ENCODE measurements around the gene NEIL3. TPM values are rescaled to one million over a fixed set of nuclear protein-coding genes. Genes with fewer than 3 reads are reported as not detected.

The NEIL3 gene
- total and polyA plus RNA-seq, 11 donors, result 0.04 to 1.7 (median 0.19) TPM; not detected in 6

DNA sequence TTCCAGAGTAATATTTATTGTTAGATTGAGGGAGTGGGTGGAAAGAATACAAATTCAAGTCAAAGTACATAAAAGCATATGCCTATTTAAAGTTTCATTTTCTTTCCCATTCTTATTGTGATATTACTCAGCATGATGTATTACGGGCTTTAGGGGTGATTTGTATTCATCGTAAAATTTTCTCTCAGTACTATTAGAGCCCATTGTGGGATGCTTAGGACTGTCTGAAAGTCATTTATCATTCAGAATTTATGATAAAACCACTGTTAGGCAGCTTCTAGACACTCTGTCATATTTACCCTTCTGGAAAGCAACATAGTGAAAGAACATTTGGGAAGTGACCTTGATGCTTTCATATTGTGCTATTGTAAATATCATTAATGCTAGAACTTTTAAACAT is 86.7 kb downstream of the NEIL3 start:
- ATAC-seq (no peak), DNase-seq (no peak)
- H3K9me3 ChIP-seq, result peaks cover 0 to 6% (median 0%) of the 10 kb centered on the region in 12 donors
- no peak overlapping the region for H3K27ac ChIP-seq
- WGBS, 4 donors, result 91 to 96% (median 94%) methylated on average over 2 of the region's 2 CpGs
- H3K4me1 ChIP-seq, result no peaks in the 10 kb centered on the region
- no peaks in the 10 kb centered on the region for H3K27me3 ChIP-seq
- intact Hi-C loops (cut with DNase I), result no loop called here
- H3K36me3 ChIP-seq, result no peaks in the 10 kb centered on the region
- no peak for TF ChIP-seq POLR2A (IDR thresholded peaks at IDR 0.05)
- TF ChIP-seq, protein P1, sequence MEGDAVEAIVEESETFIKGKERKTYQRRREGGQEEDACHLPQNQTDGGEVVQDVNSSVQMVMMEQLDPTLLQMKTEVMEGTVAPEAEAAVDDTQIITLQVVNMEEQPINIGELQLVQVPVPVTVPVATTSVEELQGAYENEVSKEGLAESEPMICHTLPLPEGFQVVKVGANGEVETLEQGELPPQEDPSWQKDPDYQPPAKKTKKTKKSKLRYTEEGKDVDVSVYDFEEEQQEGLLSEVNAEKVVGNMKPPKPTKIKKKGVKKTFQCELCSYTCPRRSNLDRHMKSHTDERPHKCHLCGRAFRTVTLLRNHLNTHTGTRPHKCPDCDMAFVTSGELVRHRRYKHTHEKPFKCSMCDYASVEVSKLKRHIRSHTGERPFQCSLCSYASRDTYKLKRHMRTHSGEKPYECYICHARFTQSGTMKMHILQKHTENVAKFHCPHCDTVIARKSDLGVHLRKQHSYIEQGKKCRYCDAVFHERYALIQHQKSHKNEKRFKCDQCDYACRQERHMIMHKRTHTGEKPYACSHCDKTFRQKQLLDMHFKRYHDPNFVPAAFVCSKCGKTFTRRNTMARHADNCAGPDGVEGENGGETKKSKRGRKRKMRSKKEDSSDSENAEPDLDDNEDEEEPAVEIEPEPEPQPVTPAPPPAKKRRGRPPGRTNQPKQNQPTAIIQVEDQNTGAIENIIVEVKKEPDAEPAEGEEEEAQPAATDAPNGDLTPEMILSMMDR (IDR thresholded peaks at IDR 0.05), result no peak
- H3K4me3 ChIP-seq, result no peak overlapping the region

DNA sequence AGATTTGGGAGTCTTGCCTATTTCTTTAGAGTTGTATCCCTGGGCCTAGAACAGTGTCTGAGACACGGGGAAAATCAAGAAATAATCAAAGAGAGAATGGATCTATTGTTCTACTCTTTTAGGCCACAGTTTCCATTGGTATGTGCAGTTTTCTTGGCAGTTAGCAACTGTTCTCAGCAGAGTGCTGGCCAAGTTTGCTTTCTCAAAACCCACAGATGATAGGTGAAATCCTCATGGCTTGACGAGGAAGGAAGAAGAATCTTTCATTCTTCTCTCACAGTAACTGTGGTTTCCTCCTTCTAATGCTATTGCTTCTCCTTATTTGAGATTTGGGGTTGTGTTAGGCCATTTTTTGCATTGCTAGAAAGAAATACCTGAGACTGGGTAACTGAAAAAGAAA is 90.4 kb downstream of the NEIL3 start:
- H3K4me1 ChIP-seq, result no peaks in the 10 kb centered on the region
- TF ChIP-seq, protein P1 (IDR thresholded peaks at IDR 0.05), result no peak
- TF ChIP-seq POLR2A (IDR thresholded peaks at IDR 0.05), result no peak
- no peaks in the 10 kb centered on the region for H3K27me3 ChIP-seq
- H3K4me3 ChIP-seq, result no peak overlapping the region
- intact Hi-C loops (cut with DNase I), result no loop called here
- ATAC-seq (no peak), DNase-seq (no peak)
- no peak overlapping the region for H3K27ac ChIP-seq
- H3K36me3 ChIP-seq, result no peaks in the 10 kb centered on the region
- H3K9me3 ChIP-seq, result peaks cover 0 to 6% (median 0%) of the 10 kb centered on the region in 12 donors
- WGBS, 4 donors, result 53 to 74% (median 66%) methylated on average over 2 of the region's 2 CpGs

DNA sequence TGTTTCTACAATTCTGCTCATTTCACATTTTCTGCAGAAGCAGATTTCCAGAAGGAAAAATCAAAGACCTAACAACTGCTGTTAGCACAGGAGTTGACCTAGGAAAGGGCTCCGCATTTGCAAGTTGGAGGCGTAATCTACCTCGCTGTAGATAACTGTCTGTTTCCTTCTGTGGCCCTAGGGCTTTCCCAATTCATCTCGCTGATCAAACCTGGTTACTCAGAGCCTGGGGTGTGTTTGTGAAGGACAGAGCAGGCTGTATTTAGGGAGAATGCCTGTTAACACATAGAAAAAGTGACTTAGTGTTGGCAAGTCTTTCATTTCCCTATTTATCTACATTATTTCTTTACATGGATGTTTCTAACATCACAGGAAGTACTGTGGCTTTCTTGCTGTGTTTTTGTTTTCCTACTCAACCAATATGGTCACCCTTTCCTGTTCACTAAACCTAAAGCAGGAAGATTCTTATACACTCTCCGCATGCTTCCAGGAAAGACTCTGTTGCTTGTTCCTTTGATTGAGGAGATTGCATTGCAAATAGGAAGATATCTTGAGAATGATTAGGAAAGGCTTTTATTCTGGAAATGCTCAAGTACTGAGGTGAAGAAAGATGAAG is 92.1 kb downstream of the NEIL3 start:
- Histone ChIP-seq H3K4me1 (no peaks in the 10 kb centered on the region), H3K9me3 (peaks cover 0 to 6% (median 0%) of the 10 kb centered on the region in 12 donors), H3K27me3 (no peaks in the 10 kb centered on the region), H3K36me3 (no peaks in the 10 kb centered on the region), H3K27ac (no peak overlapping the region), H3K4me3 (no peak overlapping the region)
- intact Hi-C loops (cut with DNase I), result no loop called here
- no peak for ATAC-seq
- 67 to 76% (median 70%) methylated on average over 5 of the region's 5 CpGs for WGBS, 4 donors
- DNase-seq, result no peak
- TF ChIP-seq POLR2A (IDR thresholded peaks at IDR 0.05), result no peak
- TF ChIP-seq, protein P1 (IDR thresholded peaks at IDR 0.05), result no peak

DNA sequence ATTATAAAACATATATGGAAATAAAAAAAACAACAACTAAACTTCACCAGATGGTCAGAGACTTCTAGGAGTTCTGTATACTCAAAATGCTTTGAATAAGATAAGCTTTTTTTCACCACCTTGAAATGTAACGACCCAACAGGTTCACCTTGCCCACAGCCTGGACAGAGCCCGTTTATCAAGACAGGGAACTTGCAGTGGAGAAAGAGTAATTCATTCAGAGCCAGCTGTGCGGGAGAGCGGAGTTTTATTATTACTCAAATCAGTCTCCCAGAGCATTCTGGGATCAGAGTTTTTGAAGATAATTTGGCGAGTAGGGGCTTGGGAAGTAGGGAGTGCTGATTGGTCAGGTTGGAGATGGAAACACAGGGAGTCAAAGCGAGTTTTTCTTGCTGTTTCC is 94.1 kb downstream of the NEIL3 start:
- Histone ChIP-seq H3K4me1 (no peaks in the 10 kb centered on the region), H3K27ac (no peak overlapping the region), H3K36me3 (no peaks in the 10 kb centered on the region), H3K9me3 (peaks cover 0 to 3% (median 0%) of the 10 kb centered on the region in 12 donors), H3K27me3 (no peaks in the 10 kb centered on the region), H3K4me3 (no peak overlapping the region)
- no peak for TF ChIP-seq POLR2A (IDR thresholded peaks at IDR 0.05)
- TF ChIP-seq, protein P1 (IDR thresholded peaks at IDR 0.05), result no peak
- intact Hi-C loops (cut with DNase I), result no loop called here
- no peak for ATAC-seq
- no peak for DNase-seq
- 64 to 72% (median 68%) methylated on average over 6 of the region's 6 CpGs for WGBS, 4 donors
